HG02938 (cell line): ENCODE measurements around the gene FSD1L.
"Not testable (repeated sequence)": the region's sequence is repeated elsewhere in the genome, so short reads cannot be mapped to it uniquely, and the experiment has no call there.

ENCODE experiments used
- ATAC-seq: cut with Tn5 transposase; IDR thresholded peaks from one replicate; pipeline ENCODE4 v1.9.1; 2021; ENCODE audit warnings: mild to moderate bottlenecking, moderate library complexity; ENCODE audit not compliant: unreplicated experiment

FSD1L gene

DNA sequence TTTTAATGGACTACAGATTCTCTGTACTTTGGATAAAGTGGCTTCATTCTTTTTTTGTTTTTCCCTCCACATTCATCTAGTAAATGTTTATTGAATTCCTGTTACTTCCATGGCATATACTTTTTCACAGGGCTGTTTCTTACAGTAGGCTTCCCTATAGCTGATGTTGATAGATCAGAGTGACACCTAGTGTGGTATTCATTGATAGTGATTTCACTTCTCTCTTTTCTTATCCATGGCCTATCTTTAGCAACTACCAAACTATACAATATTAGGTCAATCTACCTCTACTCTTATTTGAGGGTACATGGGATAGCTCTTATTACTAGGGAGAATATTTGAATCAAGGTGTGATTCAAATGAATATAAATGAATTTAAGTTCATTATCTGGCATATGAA is 35.8 kb downstream of the FSD1L start:
- ATAC-seq = peak; percentile 71

DNA sequence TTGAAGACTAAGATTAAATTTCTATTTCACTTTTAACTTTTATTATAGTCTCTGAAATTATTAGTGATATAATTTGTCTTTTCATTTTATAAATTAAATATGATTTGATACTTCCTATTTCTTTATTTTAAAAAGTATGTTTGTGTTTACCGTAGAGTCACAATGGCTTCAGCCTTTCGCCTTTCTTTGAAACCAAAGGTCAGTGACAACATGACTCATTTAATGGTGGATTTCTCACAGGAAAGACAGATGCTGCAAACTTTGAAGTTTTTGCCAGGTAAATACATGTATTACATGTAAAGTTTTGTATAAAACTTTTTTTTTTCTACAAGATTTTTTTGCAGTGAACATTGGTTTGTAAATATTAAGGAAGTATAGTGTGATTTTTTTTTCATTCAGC is 36.4 kb downstream of the FSD1L start:
- no peak for ATAC-seq

DNA sequence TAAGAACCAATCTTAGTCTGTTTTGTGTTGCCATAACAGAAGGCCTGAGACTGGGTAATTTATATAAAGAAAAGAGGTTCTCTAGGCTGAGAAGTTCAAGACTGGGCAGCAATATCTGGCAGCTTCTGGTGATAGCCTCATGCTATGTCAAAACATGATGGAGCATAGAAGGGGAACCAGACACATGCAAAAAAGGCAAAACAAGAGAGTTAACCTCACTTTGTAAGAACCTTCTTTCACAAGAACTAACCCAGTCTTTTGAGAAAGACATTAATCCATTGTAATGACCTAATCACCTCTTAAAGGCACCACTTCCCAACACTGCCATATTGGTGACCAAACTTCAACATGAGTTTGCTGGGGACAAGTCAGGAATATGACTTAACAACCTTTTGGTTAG is 37.3 kb downstream of the FSD1L start:
- no peak for ATAC-seq

DNA sequence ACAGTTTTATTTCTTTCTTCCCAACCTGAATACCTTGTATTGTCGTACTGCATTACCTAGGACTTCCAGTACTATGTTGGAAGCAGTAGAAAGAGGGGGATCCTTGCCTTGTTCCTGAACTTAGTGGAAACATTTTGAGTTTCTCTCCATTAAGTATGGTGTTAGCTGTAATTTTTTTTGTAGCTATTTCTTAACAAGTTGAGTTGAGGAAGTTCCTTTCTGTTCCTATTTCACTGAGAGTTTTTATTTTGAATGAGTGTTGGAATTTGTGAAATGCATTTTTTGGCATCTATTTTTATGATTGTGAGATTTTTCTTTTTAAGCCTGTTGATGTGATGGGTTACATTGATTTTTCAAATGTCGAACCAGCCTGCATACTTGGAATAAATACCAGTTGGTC is 49.0 kb downstream of the FSD1L start:
- ATAC-seq = no peak

DNA sequence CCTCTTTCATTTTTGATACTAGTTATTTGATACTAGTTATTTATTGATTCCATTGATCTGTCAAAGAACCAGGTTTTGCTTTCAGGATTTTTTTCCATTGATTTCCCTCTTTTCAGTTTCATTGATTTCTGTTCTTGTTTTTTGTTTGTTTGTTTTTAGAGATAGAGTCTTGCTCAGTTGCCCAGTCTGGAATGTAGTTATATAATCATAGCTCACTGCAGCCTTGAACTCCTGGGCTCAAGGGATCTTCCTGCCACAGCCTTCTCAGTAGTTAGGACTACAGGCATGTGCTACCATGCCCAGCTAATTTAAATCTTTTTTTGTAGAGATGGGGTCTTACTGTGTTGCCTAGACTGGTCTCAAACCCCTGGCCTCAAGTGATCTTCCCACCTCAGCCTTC is 49.9 kb downstream of the FSD1L start:
- no peak for ATAC-seq

DNA sequence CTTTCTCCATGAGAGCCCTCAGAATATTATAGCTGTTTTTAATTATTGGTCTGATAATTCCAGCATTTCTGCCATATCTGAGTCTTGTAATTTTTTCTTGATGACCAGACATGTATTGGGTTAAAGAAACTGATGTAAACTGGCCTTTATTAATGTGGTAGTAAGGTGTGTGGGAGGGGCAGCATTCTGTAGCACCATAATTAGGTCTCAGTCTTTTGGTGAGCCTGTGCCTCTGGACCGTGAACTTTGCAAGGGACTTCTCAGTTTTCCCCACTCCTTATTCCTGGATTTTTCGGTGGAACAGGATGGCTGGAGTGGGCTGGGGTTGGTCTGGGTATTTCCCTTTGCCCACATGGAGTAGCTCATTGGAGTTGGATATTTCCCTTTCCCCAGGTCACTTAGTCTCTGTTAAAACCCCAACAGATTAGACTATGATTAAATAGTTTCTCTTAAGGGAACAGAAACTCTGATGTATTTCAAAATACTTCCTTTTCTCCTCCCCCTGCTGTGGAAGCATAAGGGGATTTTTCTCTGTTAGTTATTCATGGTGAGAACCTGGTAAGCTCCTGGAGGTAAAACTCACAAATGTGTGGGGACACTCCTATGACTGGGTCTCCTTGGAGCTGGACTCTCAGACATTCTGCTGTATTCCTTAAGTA is 52.4 kb downstream of the FSD1L start:
- peak; percentile 86 for ATAC-seq

DNA sequence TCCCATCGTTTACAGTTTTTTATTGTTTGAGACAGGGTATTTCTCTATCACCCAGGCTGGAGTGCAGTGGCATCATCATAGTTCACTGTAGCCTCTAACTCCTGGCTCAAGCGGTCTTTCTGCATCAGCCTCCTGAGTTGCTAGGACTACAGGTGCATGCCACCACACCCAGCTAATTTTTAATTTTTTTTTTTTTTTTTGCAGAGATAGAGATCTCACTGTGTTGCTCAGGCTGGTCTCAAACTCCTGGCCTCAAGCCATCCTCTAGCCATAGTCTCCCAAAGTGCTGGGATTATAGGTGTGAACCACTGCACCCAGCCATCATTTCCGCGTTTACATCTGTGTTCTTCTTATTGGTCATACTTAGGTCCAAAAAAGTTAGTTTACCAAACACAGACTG is 53.6 kb downstream of the FSD1L start:
- no peak for ATAC-seq

DNA sequence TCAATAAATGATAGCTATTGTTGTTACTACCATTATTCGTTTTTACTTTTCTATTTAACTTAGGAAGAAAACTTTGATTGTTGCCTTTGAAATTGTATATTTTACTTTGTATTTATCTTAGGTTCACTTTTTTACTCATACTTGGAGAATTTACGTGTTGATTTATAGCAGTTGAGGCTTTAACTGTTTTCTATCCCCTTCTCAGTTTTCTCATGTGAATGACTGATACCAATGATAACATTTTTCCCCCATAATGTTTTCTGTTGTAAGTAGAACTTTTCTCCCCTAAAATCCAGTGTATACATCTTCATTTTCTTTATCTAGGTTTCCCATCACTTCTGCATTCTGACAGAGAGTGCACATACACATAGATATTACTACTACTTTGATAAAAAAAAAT is 54.4 kb downstream of the FSD1L start:
- no peak for ATAC-seq

DNA sequence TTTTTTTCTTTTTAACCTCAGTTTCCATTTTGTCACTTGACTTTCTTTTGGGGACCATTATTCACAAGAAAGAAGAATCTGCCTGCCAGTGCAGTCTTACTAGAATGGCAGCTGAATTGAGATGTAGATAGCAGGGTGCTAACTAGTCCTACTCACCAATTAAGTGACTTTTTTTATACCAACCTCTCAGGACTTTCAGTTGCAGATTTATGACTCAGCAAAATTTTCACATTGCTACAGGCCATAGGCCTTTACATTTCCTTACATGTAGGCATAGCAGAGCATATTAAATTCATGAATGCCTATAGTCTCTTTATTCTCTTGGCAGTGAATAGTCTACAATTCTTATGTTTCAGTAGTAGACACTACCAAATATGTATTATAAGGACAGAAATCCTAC is 56.0 kb downstream of the FSD1L start:
- peak; percentile 41 for ATAC-seq

DNA sequence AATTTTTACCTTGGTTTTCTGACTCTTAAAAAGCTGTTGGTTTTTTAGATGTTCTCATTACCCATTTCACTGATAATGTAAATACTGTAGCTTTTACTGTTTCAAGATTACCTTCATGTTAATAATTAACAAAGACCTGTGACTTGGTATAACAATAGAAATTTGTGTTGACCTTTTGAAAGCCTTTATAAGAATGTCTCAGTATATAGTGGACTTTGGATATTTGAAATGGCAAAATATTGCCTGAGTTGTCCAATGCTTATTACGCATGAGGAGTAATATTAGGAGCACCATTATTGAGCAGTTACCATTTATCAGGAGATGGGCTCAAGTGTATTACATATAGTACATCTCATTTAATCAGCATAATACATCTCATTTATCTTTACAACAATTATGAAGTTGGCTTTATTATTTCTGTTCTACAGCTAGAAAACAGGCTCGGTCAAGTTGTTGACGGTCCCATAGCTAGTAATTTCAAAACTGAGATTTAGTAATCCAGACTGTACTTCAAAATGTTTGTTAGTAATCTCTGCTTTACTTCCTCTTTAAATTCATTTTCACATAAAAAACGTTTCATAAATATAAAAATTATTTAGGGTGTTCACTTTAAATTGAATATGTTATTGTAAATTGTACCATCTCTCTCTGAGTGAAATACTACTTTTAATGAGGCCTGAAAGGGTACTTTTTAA is 59.4 kb downstream of the FSD1L start:
- no peak for ATAC-seq

DNA sequence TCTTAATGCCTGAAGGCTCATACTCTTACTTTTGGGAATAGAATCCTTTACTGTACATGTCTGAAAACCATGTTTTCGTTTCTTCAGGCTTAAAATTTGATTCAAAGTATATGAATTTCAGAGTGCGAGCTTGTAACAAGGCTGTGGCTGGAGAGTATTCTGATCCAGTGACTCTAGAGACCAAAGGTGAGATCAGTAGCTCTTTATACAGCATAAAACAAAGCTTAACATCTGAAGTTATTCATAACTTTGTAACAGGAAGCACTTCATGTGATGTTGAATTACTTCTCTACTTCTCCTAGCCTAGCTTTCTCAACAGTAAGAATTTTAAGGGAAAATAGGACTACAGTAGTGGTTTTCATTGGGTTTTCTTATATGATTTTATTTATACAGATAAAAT is 60.7 kb downstream of the FSD1L start:
- ATAC-seq = no peak

DNA sequence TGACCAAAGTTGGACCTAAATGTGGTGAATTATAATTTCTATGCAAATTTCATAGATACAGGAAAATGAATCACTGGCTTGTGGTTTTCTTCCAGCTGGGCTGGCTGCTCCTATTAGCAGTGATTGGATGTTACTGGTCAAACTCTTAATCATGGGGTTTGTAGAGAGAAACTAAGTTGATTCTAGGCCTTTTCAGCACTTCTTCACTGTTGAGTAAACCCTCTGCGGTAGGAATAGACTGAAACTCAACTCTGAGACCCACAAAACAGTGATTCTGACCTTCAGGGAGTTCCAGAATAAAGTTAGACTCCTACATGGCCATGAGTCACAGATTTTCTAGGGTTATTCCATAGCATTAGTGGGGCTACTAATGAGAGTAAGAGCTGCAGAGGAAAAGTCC is 62.2 kb downstream of the FSD1L start:
- ATAC-seq = peak; percentile 90

DNA sequence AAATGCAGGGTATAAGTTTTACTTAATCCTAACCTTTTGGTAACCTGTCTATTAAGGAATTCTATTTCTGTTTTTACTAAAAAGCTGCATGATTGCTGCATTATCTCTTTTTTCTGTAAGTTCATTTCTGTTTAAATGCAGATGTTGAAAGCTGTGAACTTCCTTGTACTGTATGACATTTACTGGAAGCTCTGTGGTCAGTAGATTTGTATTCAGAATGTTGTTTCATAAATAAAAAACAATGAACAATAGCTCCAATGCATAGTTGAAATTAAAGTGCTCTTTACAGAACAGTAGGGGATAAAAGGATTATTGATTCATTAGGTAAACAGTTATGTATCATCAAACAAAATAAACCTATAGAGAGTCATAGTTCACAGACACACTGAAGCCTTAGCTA is 63.6 kb downstream of the FSD1L start:
- no peak for ATAC-seq

DNA sequence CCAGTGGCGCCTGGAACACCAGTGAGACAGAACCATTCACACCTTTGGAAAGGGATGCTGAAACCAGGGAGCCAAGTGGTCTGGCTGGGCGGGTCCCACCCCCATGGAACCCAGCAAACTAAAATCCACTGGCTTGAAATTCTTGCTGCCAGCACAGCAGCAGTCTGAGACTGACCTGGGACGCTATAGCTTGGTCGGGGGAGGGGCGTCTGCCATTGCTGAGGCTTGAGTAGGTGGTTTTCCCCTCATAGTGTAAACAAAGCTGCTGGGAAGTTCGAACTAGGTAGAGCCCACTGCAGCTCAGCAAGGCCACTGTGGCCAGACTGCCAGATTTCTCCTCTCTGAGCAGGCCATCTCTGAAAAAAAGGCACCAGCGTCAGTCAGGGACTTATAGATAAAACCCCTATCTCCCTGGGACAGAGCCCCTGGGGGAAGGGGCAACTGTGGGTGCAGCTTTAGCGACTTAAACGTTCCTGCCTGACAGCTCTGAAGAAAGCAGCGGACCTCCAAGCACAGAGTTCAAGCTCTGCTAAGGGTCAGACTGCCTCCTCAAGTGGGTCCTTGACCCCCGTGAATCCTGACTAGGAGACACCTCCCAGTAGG is 68.1 kb downstream of the FSD1L start:
- ATAC-seq = no peak

DNA sequence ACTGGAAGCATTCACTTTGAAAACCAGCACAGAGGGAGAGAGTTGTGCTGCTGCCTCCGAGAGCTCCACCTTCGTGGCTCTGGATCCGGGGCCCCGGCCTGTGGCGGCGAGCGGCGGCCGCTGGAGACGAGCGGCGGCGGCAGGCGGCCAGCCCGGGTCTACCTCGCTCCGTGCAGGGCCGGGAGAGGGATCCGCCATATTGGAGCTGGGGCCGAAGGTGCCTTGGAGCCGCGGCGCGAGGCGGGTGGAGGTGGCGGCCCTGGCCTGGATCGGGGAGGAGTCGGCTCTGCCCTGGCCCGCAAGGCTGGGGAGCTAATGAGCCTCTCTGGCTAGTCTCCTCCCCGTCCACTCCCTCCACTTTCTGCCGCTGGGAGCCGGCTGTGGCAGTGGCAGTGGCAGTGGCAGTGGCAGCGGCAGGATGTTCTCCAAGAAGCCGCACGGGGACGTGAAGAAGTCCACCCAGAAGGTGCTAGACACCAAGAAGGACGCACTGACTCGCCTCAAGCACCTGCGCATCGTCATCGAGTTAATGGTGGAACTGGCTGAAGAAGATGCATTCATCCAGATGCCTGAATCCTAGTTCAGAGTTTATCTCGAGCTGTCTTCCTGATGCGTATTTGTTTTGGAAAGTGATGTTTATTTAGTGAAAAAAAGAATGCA is 72.0 kb downstream of the FSD1L start:
- peak; percentile 51 for ATAC-seq

DNA sequence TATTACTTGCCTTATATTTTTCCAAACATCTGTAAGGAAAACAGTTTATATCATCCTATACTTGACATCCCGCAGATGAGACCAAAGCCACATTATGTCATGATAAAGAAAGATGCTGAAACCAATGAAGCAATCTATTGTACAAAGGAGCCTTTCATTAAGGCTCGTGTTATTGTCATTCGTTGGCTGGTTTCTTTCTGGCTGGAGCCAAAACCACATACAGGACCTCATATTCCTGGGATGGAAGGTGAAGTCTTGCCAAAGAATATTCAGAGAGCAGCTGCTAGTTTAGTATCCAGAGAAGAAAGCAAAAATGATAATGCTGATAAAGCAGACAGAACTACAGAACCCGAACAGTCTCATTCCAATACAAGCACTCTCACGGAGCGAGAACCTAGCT is 73.2 kb downstream of the FSD1L start:
- not testable (repeated sequence) for ATAC-seq

DNA sequence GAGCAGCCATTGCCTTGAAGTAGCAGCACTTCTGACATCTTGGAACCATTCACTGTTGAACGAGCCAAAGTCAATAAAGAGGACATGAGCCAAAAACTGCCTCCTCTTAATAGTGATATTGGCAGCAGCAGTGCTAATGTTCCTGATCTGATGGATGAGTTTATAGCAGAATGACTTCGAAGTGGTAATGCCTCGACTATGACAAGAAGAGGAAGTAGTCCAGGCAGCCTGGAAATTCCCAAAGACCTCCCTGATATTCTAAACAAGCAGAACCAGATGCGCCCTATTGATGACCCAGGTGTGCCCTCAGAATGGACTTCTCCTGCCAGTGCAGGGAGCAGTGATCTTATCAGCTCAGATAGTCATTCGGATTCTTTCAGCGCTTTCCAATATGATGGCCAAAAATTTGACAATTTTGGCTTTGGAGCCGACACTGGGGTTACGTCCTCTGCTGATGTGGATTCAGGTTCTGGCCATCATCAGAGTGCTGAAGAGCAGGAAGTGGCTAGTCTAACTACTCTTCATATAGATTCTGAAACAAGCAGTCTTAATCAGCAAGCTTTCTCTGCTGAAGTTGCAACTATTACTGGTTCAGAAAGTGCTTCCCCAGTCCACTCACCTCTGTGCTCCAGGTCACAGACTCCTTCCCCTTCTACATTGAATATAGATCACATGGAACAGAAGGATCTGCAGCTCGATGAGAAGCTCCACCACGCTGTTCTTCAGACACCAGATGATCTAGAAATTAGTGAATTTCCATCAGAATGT is 75.0 kb downstream of the FSD1L start:
- peak; percentile 76 for ATAC-seq

DNA sequence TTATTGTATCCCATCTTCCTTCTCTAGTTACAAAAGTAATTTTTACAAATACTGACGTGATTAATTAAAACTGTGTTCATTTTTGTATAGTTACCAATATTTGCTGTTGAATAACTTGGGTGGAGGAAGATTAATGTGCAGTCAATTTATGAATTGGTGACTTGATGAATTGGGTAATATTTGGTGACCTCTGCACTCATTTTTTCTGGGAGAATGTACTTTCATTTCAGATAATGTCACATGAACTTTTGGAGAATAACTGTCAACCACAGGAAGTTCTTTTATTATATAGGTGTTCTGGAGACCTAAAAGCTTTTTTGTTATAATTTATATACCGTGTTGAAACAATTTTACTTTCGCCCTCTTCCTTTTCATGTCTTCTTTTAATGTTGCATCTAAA is 83.7 kb downstream of the FSD1L start:
- no peak for ATAC-seq

DNA sequence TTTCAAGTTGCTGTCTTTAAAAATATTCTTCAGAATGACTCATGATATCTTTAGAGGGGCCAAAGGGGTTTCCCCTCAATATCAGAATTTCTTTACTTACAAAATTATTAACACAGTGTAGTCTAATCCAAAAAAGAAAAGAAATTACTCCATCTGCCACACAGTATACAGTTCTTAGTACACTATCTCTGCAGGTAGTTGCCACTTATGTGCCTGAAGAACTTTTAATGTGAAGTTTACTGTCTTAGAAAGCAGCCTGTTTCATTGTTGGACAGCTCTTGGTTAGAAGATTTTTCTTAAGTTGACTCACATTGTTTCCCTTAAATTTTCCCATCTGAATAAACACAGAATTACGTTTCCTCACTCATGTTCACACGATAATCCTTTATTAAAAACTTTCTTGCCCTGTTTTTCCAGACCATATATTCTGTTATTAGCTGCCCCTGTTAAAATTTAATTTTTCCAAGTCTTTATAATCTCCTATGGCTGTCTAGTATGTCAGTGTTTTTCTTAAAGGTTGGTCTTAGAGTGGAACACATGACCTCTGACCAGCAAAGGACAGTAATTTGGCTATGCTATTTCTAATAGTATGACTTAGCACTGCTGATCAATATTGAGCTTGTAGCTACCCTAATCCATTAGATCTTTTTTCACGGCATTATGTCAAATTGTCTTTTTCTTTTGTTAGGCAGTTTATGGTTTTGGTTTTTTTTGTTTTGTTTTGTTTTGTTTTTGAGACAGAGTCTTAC is 88.3 kb downstream of the FSD1L start:
- ATAC-seq = peak; percentile 67

DNA sequence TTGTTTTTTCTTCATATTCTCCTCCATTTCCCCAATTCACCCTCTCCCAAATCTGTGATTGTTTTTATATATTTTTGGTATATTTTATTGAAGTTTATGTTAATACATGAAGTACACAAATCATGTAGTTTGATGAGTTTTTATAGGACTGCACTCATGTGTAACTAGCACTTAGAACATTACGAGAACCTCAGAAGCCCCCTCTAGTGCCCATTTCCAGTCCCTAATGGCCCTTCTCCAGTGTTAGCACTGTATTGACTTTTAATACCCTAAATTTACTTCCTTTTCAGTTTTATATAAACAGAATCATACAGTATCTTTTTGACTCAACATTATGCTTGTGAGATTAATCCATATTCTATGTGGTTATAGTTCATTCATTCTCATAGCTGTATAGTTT is 91.6 kb downstream of the FSD1L start:
- no peak for ATAC-seq
